Mesenchymal stem cell (in vitro differentiated cells and primary cell): ENCODE results near the gene CHDH.

Experiments used
- DNase-seq: peaks from one replicate; pipeline ENCODE4 v3.0.0-alpha.2; 2013
- H2AFZ ChIP-seq: one replicate; pipeline ENCODE4 v1.6.1; 2013; ENCODE audit warnings: low read depth, mild to moderate bottlenecking, control low read depth, inconsistent platforms, low read length, moderate library complexity
- H2AK5ac ChIP-seq: 2 replicates; pipeline ENCODE4 v1.6.1; 2013; ENCODE audit warnings: low read length, moderate library complexity, mild to moderate bottlenecking, inconsistent platforms; ENCODE audit not compliant: severe bottlenecking
- H2BK120ac ChIP-seq: one replicate; pipeline ENCODE4 v1.6.1; 2013; ENCODE audit warnings: low read depth, mild to moderate bottlenecking, inconsistent platforms, low read length, moderate library complexity
- H2BK12ac ChIP-seq, 2 experiments: one replicate each; pipeline ENCODE4 v1.6.1; 2013; ENCODE audit warnings: inconsistent platforms in 2 of 2, low read length in 2 of 2, mild to moderate bottlenecking in 2 of 2, moderate library complexity in 2 of 2, control low read depth in 1 of 2
- H2BK15ac ChIP-seq: one replicate; pipeline ENCODE4 v1.6.1; 2013; ENCODE audit warnings: mild to moderate bottlenecking, low read depth, inconsistent platforms; ENCODE audit not compliant: poor library complexity, severe bottlenecking
- H2BK5ac ChIP-seq: 2 replicates; pipeline ENCODE4 v1.6.1; 2013; ENCODE audit warnings: low read depth, mild to moderate bottlenecking, low read length, control low read depth, inconsistent platforms; ENCODE audit not compliant: poor library complexity, severe bottlenecking
- H3K14ac ChIP-seq, 2 experiments: one replicate each; pipeline ENCODE4 v1.6.1; 2013; ENCODE audit warnings: inconsistent platforms in 2 of 2, low read length in 2 of 2, control low read depth in 1 of 2, mild to moderate bottlenecking in 1 of 2, moderate library complexity in 1 of 2
- H3K18ac ChIP-seq, 2 experiments: one replicate each; pipeline ENCODE4 v1.6.1; 2013; ENCODE audit warnings: inconsistent platforms in 2 of 2, low read length in 2 of 2, control low read depth in 1 of 2, low read depth in 1 of 2, mild to moderate bottlenecking in 1 of 2
- H3K23ac ChIP-seq, 2 experiments: one replicate each; pipeline ENCODE4 v1.6.1; 2013; ENCODE audit warnings: inconsistent platforms in 2 of 2, low read length in 2 of 2, mild to moderate bottlenecking in 2 of 2, moderate library complexity in 2 of 2, control low read depth in 1 of 2
- H3K27ac ChIP-seq: 2 replicates; pipeline ENCODE4 v1.5.1; 2013; ENCODE audit warnings: mild to moderate bottlenecking, moderate library complexity, low read length, control low read depth, inconsistent platforms; ENCODE audit not compliant: poor library complexity, severe bottlenecking
- H3K27me3 ChIP-seq, 2 experiments: 2 replicates each; pipeline versions ENCODE4 v1.6.1 to v1.7.0; 2013; ENCODE audit warnings: low read length in 2 of 2, mild to moderate bottlenecking in 2 of 2, moderate library complexity in 2 of 2, control low read depth in 1 of 2, inconsistent platforms in 1 of 2; ENCODE audit not compliant: control insufficient read depth in 1 of 2, insufficient read depth in 1 of 2
- H3K36me3 ChIP-seq, 2 experiments: 2 replicates each; pipeline versions ENCODE4 v1.6.1 to v1.7.0; 2013; ENCODE audit warnings: low read length in 2 of 2, control low read depth in 1 of 2, inconsistent platforms in 1 of 2, low read depth in 1 of 2, mild to moderate bottlenecking in 1 of 2; ENCODE audit not compliant: insufficient read depth in 2 of 2, control insufficient read depth in 1 of 2
- H3K4ac ChIP-seq, 2 experiments: one replicate each; pipeline ENCODE4 v1.6.1; 2013; ENCODE audit warnings: inconsistent platforms in 2 of 2, low read length in 2 of 2, mild to moderate bottlenecking in 2 of 2, moderate library complexity in 2 of 2, control low read depth in 1 of 2, low read depth in 1 of 2
- H3K4me1 ChIP-seq: 2 replicates; pipeline ENCODE4 v1.6.1; 2013; ENCODE audit warnings: low read depth, low read length, control low read depth; ENCODE audit not compliant: control insufficient read depth, insufficient read depth
- H3K4me2 ChIP-seq: 2 replicates; pipeline ENCODE4 v1.6.1; 2013; ENCODE audit warnings: low read length, mild to moderate bottlenecking, inconsistent platforms; ENCODE audit not compliant: poor library complexity, severe bottlenecking
- H3K4me3 ChIP-seq, 2 experiments: 2 replicates each; pipeline versions ENCODE4 v1.5.1 to v1.7.0; 2013; ENCODE audit warnings: low read length in 2 of 2, mild to moderate bottlenecking in 2 of 2, control low read depth in 1 of 2, low read depth in 1 of 2; ENCODE audit not compliant: insufficient read depth in 1 of 2
- H3K79me1 ChIP-seq: replicated peaks from 2 replicates; pipeline ENCODE4 v1.6.1; 2013; ENCODE audit warnings: mild to moderate bottlenecking, control low read depth, low read length, inconsistent platforms; ENCODE audit not compliant: poor library complexity, severe bottlenecking
- H3K9ac ChIP-seq: 2 replicates; pipeline ENCODE4 v1.7.0; 2013; ENCODE audit warnings: mild to moderate bottlenecking, low read length, moderate library complexity
- H3K9me3 ChIP-seq: 2 replicates; pipeline ENCODE4 v1.7.0; 2013; ENCODE audit warnings: mild to moderate bottlenecking, low read length; ENCODE audit not compliant: control insufficient read depth
- H4K8ac ChIP-seq: one replicate; pipeline ENCODE4 v1.6.1; 2013; ENCODE audit warnings: inconsistent platforms, mild to moderate bottlenecking, low read length, moderate library complexity
- H4K91ac ChIP-seq: one replicate; pipeline ENCODE4 v1.6.1; 2013; ENCODE audit warnings: mild to moderate bottlenecking, low read length, inconsistent platforms
- WGBS: methylation state at CpG from one replicate; pipeline ENCODE4 v1.1.7; 2013; ENCODE audit warnings: mixed read lengths; 5-methylcytosine and 5-hydroxymethylcytosine counted together

Gene CHDH

GRCh38 chr3:53884623-53885022, 38.4 kb upstream of the CHDH start:
- H2BK12ac ChIP-seq = no peak overlapping the region
- no peak overlapping the region for H3K23ac ChIP-seq
- no peak overlapping the region for H3K14ac ChIP-seq
- no peak overlapping the region for H2AK5ac ChIP-seq
- H3K9me3 ChIP-seq = no peaks in the 10 kb centered on the region
- 96% methylated on average over 9 of the region's 11 CpGs for WGBS
- no peak overlapping the region for H4K8ac ChIP-seq
- no peak for DNase-seq
- H3K4me1 ChIP-seq = peaks cover 6% of the 10 kb centered on the region
- no peak overlapping the region for H2BK5ac ChIP-seq
- no peak overlapping the region for H2BK15ac ChIP-seq
- H3K4me2 ChIP-seq = no peak overlapping the region
- no peak overlapping the region for H3K4me3 ChIP-seq
- peaks cover 8 to 47% of the 10 kb centered on the region in 2 experiments for H3K36me3 ChIP-seq
- no peak overlapping the region for H3K18ac ChIP-seq
- H3K4ac ChIP-seq = no peak overlapping the region
- no peak overlapping the region for H4K91ac ChIP-seq
- no peak overlapping the region for H3K9ac ChIP-seq
- no peak overlapping the region for H2BK120ac ChIP-seq
- H3K79me1 ChIP-seq = peaks cover 12% of the 10 kb centered on the region
- no peak overlapping the region for H2AFZ ChIP-seq
- no peak overlapping the region for H3K27ac ChIP-seq
- no peaks in the 10 kb centered on the region for H3K27me3 ChIP-seq

- Histone ChIP-seq H3K4me1 (peaks cover 6% of the 10 kb centered on the region), H2BK12ac (no peak overlapping the region), H2BK120ac (no peak overlapping the region), H3K9ac (no peak overlapping the region), H3K18ac (no peak overlapping the region), H3K14ac (no peak overlapping the region), H2BK15ac (no peak overlapping the region), H3K79me1 (peaks cover 13% of the 10 kb centered on the region), H3K27ac (no peak overlapping the region), H3K27me3 (no peaks in the 10 kb centered on the region), H4K8ac (no peak overlapping the region), H3K36me3 (peaks cover 10 to 63% of the 10 kb centered on the region in 2 experiments), H2AFZ (no peak overlapping the region), H3K4me2 (no peak overlapping the region), H3K4me3 (no peak overlapping the region), H3K23ac (no peak overlapping the region), H2BK5ac (no peak overlapping the region), H3K9me3 (no peaks in the 10 kb centered on the region), H4K91ac (no peak overlapping the region), H2AK5ac (no peak overlapping the region), H3K4ac (no peak overlapping the region)
- 94% methylated on average over 4 of the region's 4 CpGs for WGBS
- no peak for DNase-seq
Measured at GRCh38 chr3:53883008-53883407, 36.8 kb upstream of the CHDH start.

- peaks cover 6% of the 10 kb centered on the region for H3K4me1 ChIP-seq
- DNase-seq = peak; percentile 90
- 3% methylated on average over 41 of the region's 65 CpGs for WGBS
Measured at GRCh38 chr3:53881691-53882593, 35.7 kb upstream of the CHDH start, which contains the start of gene ACTR8. TSS of gene ACTR8 (minus strand) at chr3:53882152. CDS start at chr3:53882101, 51 bp downstream.

More at GRCh38 chr3:53881691-53882593, 35.7 kb upstream of the CHDH start, which contains the start of gene ACTR8:
- Histone ChIP-seq H2BK120ac (peak within 1 kb of the TSS; percentile 80), H3K4me3 (peak within 1 kb of the TSS; percentile 74 to 95), H3K9me3 (no peaks in the 10 kb centered on the region), H4K91ac (peak within 1 kb of the TSS; percentile 85), H2AK5ac (peak within 1 kb of the TSS; percentile 60), H3K4ac (peak within 1 kb of the TSS; percentile 39 to 69), H2BK5ac (peak within 1 kb of the TSS; percentile 3), H3K79me1 (peaks cover 12% of the 10 kb centered on the region), H2AFZ (peak within 1 kb of the TSS; percentile 49), H3K36me3 (peaks cover 10 to 67% of the 10 kb centered on the region in 2 experiments), H3K27me3 (no peaks in the 10 kb centered on the region), H3K27ac (peak within 1 kb of the TSS; percentile 84), H3K9ac (peak within 1 kb of the TSS; percentile 97), H3K4me2 (peak within 1 kb of the TSS; percentile 78), H3K23ac (peak within 1 kb of the TSS in 1 of 2 experiments; percentile 96), H4K8ac (peak within 1 kb of the TSS; percentile 95), H2BK15ac (peak within 1 kb of the TSS; percentile 2), H2BK12ac (peak within 1 kb of the TSS in 1 of 2 experiments; percentile 29), H3K18ac (peak within 1 kb of the TSS; percentile 90 to 97), H3K14ac (peak within 1 kb of the TSS in 1 of 2 experiments; percentile 77)
